Mucosa of stomach (tissue), 1 donor: Measurements from ENCODE around the gene TAGAP.

Experiments used
- H3K27me3 ChIP-seq: one replicate; pipeline ENCODE4 v1.7.0; 2013; ENCODE audit warnings: mild to moderate bottlenecking, low read length; ENCODE audit not compliant: control insufficient read depth, insufficient read depth
- H3K36me3 ChIP-seq: one replicate; pipeline ENCODE4 v1.7.0; 2013; ENCODE audit warnings: low read length; ENCODE audit not compliant: control insufficient read depth, insufficient read depth
- H3K4me1 ChIP-seq: one replicate; pipeline ENCODE4 v1.7.0; 2013; ENCODE audit warnings: mild to moderate bottlenecking, low read length; ENCODE audit not compliant: control insufficient read depth, insufficient read depth
- H3K4me3 ChIP-seq: one replicate; pipeline ENCODE4 v1.7.0; 2013; ENCODE audit warnings: low read length
- H3K9ac ChIP-seq: one replicate; pipeline ENCODE4 v1.7.0; 2013; ENCODE audit warnings: mild to moderate bottlenecking, low read length, moderate library complexity
- H3K9me3 ChIP-seq: one replicate; pipeline ENCODE4 v1.7.0; 2013; ENCODE audit warnings: mild to moderate bottlenecking, low read length, moderate library complexity; ENCODE audit not compliant: control insufficient read depth
- donor health status: Pancreatic carcinoma.

TAGAP gene, protein sequence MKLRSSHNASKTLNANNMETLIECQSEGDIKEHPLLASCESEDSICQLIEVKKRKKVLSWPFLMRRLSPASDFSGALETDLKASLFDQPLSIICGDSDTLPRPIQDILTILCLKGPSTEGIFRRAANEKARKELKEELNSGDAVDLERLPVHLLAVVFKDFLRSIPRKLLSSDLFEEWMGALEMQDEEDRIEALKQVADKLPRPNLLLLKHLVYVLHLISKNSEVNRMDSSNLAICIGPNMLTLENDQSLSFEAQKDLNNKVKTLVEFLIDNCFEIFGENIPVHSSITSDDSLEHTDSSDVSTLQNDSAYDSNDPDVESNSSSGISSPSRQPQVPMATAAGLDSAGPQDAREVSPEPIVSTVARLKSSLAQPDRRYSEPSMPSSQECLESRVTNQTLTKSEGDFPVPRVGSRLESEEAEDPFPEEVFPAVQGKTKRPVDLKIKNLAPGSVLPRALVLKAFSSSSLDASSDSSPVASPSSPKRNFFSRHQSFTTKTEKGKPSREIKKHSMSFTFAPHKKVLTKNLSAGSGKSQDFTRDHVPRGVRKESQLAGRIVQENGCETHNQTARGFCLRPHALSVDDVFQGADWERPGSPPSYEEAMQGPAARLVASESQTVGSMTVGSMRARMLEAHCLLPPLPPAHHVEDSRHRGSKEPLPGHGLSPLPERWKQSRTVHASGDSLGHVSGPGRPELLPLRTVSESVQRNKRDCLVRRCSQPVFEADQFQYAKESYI

DNA sequence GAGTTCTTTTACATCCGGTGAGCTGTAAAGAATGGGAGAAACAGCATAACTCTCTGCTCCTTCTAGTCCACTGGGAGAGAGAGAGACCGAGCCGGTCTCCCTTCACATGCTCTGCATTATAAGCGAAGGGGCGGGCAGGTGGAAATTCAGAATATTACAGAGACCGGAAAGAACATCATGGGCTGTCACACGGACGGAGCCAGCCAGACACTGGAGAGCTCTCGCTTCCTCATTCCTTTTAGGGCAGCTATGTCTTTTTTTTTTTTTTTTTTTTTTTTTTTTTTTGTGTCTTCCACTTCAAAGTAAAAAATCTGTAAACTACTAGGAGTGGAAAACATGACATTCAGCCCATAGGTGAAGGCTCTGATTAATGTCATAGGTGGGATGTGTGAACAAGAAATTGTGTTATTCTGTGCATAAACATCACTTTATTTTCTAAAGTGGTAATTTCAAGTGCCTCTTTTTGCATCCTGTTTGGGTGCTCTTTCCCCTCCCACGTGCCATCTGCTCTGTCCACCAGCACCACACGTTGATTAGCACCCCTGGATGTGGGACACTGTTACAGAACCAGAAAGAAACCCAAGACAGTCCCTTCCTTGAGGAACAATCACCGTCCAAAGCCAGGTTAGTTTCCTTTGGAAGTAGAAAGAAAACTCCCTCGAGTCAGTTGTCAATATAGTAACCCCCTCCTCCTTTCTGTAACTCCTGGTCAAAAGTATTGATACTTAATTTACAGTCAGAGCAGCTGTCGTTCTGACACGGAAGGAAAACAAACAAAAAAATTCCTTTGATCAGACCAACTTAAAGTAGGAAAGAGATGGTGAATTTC is at the start of gene TAGAP:
TAGAP (minus strand) TSS at position 93 of the 829 bp plus-strand sequence. CDS start 845 bp downstream, outside the sequence.
- H3K4me1 ChIP-seq: no peaks in the 10 kb centered on the region
- H3K36me3 ChIP-seq: no peaks in the 10 kb centered on the region
- H3K9ac ChIP-seq: peak within 1 kb of the TSS; percentile 40
- H3K27me3 ChIP-seq: no peaks in the 10 kb centered on the region
- H3K4me3 ChIP-seq: no peak within 1 kb of the TSS
- no peaks in the 10 kb centered on the region for H3K9me3 ChIP-seq

DNA sequence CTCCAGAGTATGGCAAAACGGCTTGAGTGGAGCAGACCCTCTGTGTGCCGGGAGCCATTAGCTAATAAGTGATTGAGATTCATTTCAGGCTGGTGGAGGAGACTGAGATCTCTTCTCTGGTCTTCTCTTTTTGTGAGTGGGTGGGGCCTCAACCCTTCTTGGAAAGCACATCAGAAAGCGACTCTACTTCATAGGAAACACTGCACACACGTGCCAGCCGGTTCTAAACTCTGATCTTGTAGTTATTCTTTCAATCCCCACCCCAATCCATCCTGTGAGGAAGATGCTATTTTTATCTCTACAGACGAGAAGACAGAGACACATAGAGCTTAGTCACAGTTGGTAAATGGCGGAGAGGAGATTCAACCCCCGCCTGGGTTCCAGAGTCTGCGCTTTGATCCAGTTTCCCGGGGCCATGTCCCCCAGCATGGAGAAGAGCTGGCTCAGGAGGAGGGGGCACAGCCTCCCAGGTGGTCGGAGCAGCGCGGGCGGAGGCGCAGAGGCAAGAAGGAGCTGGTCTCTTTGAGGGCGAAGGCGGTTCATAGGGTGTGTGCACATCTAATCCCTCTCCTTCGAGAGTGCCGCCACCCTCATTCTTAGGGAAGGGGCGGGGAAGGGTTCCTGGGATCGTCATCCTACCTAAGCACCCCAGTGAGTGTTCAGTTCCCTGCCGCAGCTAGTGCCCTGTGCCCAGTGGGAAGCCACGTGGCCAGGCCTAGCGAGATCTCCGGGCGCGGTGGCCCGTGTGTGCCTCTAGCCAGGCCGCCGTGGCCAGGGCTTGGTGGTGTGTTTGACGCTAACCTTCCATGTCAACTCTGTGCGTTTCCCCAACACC is 49.0 kb upstream of the TAGAP start:
- no peaks in the 10 kb centered on the region for H3K4me1 ChIP-seq
- H3K36me3 ChIP-seq: no peaks in the 10 kb centered on the region
- no peaks in the 10 kb centered on the region for H3K9me3 ChIP-seq
- no peak overlapping the region for H3K4me3 ChIP-seq
- H3K27me3 ChIP-seq: no peaks in the 10 kb centered on the region
- H3K9ac ChIP-seq: no peak overlapping the region

DNA sequence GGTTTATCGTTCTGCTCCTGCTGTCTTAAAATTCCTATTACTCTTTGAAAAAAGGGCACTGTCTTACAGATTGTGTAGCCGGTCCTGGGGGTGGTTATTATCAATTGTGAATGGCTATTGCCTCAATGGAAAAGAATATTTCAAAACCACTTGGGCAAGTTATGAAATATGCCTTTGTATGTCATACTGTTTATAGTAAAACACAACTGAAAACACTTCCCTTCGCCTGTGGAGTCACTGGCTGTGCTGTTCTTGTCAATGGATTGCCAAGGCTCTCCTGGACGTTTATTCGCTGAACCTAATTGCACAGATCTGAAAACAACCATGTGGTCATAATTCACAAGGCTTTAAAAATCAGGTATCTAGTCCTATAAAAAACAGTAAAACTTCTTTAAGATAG is 47.8 kb upstream of the TAGAP start:
- H3K9me3 ChIP-seq: no peaks in the 10 kb centered on the region
- H3K36me3 ChIP-seq: no peaks in the 10 kb centered on the region
- no peak overlapping the region for H3K4me3 ChIP-seq

DNA sequence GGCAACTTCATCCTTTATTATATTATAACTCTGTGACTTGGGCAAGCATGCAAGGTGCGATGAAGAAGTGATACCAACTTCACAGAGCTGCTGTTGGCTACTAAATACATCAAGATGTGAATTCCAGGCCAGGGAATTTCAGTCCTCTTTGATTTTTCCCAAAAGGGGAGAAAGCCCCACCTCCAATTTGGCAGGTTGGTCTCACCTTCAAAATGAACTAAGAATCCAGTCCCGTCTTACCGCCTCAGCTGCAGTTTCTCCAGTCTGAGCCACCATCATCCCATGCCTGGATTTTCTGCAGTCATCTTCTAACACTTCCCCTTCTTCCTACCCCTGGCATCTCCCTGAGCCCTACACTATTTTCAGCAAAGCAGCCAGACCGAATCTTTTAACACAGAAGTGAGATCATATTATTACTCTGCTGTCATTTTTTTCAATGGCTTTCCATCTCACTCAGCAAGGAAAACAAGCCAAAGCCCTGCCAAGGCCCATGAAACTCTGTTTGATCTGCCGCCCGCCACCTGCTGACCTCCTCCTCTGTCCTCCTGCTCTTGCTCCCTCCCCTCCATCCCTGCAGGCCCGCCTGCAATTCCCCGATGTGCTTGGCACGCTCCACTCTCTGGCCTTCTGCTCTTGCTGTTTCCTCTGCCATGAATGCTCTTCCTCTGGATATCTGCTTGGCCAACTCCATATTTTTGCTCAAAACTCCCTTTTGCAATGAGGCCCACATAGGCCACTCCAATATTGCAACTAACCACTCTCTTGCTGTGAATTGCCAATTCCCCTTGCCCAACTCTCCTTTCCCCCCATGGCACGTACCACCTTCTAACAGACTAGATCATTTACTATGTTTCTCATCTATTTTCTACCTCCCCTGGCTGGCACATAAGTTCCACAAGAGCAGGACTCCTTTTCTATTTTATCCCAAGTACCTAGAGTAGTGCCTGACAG is 46.0 kb upstream of the TAGAP start:
- H3K36me3 ChIP-seq: no peaks in the 10 kb centered on the region
- no peaks in the 10 kb centered on the region for H3K4me1 ChIP-seq
- H3K4me3 ChIP-seq: no peak overlapping the region
- no peaks in the 10 kb centered on the region for H3K27me3 ChIP-seq
- no peak overlapping the region for H3K9ac ChIP-seq
- no peaks in the 10 kb centered on the region for H3K9me3 ChIP-seq

More for the DNA sequence above, 47.8 kb upstream of the TAGAP start:
- Histone ChIP-seq H3K9ac (no peak overlapping the region), H3K27me3 (no peaks in the 10 kb centered on the region), H3K4me1 (no peaks in the 10 kb centered on the region)

DNA sequence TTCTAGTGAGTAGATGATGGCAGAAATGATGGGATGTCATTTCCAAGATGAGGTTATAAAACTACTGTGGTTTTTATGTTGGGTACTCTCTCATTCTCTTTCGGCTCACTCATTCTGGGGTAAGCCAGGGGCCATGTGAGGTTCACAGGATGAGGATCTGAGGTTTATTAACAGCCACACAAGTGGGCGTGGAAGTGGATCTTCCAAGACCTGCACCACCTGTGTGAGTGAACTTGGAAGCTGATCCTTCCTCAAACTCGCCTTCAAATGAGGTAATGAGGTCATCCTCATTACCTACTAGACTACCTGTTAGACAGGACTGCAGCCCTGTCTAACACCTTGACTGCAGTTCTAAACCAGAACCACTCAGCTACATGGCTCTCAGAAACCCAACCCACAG is 45.1 kb upstream of the TAGAP start:
- Histone ChIP-seq H3K9ac (no peak overlapping the region), H3K36me3 (no peaks in the 10 kb centered on the region), H3K4me1 (no peaks in the 10 kb centered on the region), H3K9me3 (no peaks in the 10 kb centered on the region), H3K4me3 (no peak overlapping the region), H3K27me3 (no peaks in the 10 kb centered on the region)

DNA sequence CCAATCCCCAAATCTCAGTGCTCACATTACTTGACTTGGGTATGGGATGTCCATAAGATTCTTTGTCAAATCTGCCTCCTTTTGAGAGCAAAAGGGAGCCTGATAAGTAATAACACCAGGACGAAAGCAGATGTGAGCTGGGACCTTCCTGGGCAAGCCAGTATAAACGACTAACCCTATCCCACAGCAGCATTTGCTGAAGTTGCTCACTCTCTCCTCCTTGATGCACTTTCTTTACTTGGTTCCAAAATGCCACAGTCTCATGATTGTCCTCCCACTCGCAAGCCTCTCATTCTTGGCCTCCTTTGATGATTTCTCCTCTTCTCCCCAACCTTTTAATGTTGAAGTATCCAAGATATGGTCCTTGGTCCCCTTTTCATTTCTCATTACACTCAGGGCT is 44.7 kb upstream of the TAGAP start:
- Histone ChIP-seq H3K4me3 (no peak overlapping the region), H3K36me3 (no peaks in the 10 kb centered on the region), H3K9ac (no peak overlapping the region), H3K9me3 (no peaks in the 10 kb centered on the region), H3K27me3 (no peaks in the 10 kb centered on the region), H3K4me1 (no peaks in the 10 kb centered on the region)

DNA sequence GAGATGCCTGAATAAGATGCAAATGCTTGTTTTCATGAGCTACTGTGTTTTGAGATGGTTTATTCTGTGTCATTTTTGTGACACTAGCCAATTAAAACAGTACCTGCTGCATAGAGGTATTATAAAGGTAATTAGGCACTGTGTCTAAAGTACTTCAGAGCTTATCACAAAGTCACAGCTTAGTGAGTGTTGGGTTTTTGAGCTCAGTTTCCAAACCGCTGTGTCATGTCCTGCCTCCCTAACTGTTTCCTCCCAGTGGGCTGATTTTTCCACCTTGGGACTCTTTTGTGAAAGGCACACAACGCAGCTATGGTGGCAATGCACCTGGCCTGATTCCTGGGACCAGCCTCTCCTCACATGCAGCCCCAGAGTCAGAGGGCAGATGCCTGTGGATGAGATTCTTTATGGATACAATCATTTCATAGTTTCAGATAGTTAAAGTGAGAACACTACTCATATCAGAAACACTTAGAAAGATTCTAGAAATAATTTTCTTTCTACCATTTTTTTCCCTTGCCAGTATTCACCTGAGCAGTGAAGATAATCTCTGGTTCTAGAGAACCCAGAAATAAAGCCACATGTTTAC is 41.3 kb upstream of the TAGAP start:
- Histone ChIP-seq H3K27me3 (no peaks in the 10 kb centered on the region), H3K4me1 (no peaks in the 10 kb centered on the region), H3K4me3 (no peak overlapping the region), H3K9ac (no peak overlapping the region), H3K9me3 (no peaks in the 10 kb centered on the region), H3K36me3 (no peaks in the 10 kb centered on the region)

DNA sequence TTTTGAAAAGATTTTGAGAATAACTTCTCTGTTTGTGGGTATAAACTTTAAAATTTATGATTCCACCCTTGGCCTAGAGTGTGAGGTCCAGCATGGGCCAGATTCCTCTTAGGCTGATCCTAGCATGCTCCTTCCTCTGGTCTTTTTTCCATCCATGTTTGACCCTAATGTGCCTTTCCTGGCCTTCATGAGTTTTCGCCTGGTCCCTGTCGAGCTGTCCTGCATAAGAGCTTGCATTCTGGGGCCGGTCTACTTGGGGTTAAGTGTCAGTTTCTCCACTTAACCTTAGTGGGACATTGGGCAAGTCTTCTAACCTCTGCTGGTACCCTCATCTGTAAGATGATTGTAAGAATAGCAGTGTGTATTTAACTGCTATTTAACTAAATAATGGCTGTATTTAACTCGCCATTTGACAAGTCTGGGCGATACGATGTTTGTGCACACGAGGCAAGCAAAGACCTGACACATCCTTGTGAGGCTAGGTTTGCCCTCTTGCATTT is 40.7 kb upstream of the TAGAP start:
- Histone ChIP-seq H3K27me3 (no peaks in the 10 kb centered on the region), H3K4me1 (no peaks in the 10 kb centered on the region), H3K4me3 (no peak overlapping the region), H3K9ac (no peak overlapping the region), H3K9me3 (no peaks in the 10 kb centered on the region), H3K36me3 (no peaks in the 10 kb centered on the region)

DNA sequence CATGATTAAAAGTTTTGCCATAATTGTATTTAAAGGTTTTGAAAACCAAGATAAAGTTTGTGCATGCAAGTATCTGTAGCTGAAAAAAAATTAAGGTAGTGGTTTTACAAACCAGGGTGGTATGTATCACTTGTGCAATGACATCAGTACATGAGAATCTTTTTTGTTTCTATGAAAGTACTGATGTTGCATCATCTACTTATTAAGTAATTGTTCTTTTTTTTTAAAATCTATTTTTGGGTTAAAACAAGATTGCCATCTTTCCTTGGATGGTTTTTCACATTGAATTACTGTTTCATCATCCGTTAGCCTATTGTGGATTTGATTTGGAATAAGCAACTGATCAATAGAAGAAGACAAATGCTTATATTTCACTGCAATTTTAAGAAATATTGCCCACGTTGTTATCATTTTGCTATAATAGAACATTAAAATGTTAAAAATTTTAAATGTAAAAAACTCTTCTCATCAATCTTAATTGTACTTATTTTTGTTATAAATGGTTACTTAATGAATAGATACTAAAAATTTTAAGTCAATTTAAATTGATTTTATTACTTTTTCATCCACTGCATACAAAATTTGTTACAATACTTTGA is 39.8 kb upstream of the TAGAP start:
- H3K27me3 ChIP-seq: no peaks in the 10 kb centered on the region
- H3K9me3 ChIP-seq: no peaks in the 10 kb centered on the region
- H3K4me1 ChIP-seq: no peaks in the 10 kb centered on the region
- no peak overlapping the region for H3K4me3 ChIP-seq
- H3K9ac ChIP-seq: no peak overlapping the region
- no peaks in the 10 kb centered on the region for H3K36me3 ChIP-seq

DNA sequence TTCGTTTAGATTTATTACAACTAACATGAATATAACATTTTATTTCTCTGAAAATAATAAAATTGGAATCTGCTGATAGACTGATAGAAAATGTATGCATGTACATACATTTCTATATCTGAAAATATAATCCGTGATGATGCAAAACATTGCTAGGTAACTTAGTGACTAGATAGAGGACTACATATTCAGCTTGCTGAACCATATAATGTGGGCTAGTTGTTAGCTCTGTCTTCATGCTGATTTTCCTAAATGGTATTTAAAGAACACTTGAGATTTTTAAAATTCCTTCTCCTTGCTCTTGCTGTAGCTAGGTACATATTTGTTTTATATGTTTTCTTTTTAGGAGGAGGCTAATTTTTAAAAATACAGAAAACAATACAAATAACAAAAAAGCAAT is 38.4 kb upstream of the TAGAP start:
- no peaks in the 10 kb centered on the region for H3K36me3 ChIP-seq
- H3K9ac ChIP-seq: no peak overlapping the region
- H3K27me3 ChIP-seq: peaks cover 2% of the 10 kb centered on the region
- no peak overlapping the region for H3K4me3 ChIP-seq
- no peaks in the 10 kb centered on the region for H3K9me3 ChIP-seq
- no peaks in the 10 kb centered on the region for H3K4me1 ChIP-seq
